NCI-H2029 treated with DMSO at 0.1 percent for 48 hours (cell line): ENCODE data around the gene DNAJC5G.
A peak's percentile ranks its signal among the peaks of the same experiment; 100 is the strongest.
"Not testable (repeated sequence)": the region's sequence is repeated elsewhere in the genome, so short reads cannot be mapped to it uniquely, and the experiment has no call there.

Experiments
- DNase-seq: peaks from one replicate; lab custom pipeline; 2025; lab: John Stamatoyannopoulos, UW

DNAJC5G gene

DNA sequence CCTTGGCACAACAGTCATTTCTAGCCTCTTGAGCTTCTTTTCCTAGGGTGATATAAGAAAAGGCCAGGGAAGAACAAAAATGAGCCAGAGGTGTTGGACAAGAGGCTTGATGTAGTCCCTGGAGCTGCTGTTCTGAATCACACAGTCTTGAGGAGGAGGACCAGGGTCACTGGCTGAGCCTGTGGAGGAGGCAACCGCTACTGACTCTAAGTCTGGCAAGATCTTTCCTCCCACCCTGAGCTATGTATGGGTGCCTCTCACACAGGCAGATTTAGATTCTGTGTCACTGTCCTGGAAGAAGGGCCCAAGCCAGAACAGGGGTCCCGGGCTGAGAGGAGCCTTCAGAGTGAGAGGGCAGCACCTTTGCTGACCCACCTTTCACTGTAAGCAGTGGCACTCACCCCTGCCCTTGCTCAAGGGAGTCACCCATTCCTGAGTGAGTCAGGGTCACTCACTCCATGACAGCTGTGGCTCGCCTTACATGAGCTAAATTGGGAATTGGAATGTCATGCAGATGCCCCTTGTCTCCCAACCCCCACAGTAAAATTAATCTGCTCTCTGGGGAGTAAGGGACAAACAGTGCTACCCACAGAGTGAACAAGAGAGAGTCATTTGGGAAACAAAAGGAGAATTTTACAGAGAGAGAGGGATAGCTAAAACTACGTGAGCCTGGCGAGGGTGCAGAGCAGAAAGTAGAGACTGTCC is 6.8 kb downstream of the DNAJC5G start, which contains the start of gene TRIM54:
Gene TRIM54 (plus strand): TSS at position 575 of the 705 bp plus-strand sequence. CDS start 303 bp downstream, outside the sequence.
- DNase-seq = no peak

DNA sequence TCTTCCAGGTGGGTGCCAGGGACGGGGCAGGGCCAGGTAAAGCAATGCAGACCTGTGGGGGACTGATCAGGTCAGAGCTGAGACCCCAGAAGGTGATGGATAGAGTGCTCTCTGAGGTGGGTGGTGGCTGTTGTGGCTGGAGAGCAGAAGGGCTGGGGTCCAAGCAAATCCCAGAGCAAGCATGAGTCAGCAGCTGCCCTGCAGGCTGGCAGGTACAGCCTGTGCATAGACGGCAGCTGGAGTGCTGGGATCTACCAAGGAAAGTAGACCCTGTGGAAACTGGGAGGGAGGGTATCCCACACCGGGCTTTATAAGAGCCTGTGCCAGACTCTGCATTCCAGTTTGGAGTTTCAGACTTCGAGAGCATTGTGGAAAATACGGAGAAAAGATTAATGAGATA is 7.7 kb downstream of the DNAJC5G start:
- DNase-seq = no peak

DNA sequence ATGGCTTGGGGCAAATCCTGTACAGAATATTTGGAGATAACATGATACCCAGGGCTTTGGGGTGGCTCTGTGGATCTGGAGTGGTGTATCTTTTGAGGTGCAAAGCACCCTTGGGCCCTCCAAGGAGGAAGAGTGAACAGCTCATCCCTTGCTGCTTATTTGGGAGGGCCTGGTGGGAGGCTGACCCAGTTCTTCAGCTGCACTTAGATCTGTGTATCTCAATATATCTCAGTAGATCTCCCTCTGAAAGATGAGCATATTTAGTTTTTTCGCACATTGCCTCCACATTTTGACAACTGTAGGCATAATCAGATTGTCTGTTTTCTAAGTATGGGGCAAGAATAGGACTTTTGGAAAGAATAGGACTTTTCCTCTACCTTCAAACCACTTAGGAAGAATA is 9.8 kb downstream of the DNAJC5G start:
- DNase-seq = no peak

DNA sequence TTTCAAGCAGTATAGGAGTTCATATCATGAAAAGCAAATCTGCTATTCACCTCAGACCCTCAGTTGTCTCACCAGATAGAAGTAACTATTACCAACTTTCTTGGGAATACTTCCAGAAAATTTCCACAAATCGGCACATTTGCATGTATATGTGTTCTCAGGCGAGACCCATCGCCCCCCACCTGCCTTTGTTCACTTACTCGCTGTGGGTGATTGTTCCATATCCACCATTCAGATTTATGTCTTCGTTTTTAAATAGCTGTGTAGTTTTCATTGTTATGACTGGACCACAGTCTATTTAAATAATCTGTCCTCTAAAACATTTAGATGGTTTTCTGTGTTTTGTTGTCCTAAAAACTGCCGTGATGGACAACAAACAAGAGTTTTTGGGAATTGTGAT is 10.2 kb downstream of the DNAJC5G start:
- no peak for DNase-seq

DNA sequence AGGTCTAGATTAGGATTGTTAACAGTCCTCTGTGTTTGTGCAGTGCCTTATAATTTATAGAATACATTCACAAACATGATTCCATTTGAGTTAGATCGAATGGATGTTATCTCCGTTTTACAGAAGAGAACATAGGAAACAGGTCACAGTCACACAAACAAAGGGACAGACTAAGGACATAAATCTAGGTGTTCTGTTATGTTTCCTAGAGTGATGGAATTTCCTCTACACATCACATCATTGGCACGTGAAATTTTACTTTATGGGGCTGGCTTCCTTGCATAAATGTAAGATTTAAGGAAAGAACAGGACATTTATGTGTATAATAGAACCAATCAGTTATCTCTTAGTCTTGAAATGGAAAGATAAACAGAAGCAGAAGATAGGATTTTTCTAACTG is 13.4 kb downstream of the DNAJC5G start:
- no peak for DNase-seq

DNA sequence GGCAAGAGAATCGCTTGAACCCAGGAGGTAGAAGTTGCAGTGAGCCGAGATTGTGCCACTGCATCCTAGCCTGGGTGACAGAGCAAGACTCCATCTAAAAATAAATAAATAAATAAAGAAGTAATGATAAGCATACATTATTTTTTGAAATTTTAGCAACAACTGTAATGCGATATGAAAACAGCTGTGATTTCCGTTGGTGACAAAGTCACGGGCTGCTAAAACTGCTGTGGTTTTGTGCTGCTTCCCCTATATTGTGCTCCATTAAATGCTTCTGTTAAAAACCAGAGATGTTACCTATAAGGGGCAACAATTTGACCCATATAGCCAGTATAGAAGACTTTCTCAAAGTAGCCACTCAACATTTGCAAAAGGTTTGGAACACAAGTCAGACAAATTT is 15.3 kb downstream of the DNAJC5G start:
- DNase-seq = no peak

DNA sequence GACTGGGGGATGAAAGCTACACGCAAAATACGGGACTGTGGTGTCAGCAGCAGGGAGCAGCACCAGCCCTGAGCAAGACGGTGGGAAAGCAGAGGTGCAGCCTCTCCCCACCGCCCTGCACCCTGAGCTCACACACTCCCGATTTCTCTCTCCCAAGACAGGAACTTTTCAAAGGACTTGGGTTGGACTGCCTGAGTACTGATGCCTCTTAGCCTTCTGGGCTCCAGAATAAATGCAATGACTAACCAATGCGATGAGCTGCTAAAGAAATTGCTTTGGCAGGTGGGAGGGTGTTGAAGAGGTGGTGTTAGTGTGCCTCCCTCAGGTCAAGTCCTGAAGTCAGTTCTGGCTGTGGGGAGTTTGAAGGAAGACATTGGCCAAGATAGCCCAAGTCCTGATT is 16.6 kb downstream of the DNAJC5G start:
- DNase-seq = no peak

DNA sequence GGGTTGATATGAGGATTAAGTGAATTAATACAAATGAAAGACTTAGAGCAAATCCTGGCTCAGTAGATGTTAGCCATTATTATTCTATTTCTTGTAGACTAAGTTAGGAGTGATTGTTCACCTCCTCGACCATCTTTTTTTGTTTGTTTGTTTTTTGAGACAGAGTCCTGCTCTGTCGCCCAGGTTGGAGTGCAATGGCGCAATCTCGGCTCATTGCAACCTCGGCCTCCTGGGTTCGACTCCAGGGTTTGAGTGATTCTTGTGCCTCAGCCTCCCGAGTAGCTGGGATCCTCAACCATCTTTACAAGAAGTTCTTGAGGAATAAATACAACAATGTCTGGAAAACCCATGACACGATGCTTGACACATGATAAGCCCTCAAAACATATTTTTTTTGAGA is 19.7 kb downstream of the DNAJC5G start:
- no peak for DNase-seq

DNA sequence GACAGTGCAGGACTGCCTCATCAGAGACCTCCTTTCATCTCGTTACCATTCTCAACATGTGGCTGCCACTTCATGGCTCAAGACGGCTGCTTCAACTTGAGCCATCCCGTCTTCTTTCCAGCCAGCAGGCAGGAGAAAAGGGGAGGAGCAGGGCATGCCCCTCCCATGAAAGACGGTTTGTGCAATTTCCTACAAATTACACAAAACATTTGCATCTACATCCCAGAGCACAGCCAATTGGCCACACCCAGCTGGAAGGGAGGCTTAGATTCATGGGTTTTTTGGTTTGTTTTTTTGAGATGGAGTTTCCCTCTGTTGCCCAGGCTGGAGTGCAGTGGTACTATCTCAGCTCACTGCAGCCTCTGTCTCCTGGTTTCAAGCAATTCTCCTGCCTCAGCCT is 21.2 kb downstream of the DNAJC5G start:
- no peak for DNase-seq

DNA sequence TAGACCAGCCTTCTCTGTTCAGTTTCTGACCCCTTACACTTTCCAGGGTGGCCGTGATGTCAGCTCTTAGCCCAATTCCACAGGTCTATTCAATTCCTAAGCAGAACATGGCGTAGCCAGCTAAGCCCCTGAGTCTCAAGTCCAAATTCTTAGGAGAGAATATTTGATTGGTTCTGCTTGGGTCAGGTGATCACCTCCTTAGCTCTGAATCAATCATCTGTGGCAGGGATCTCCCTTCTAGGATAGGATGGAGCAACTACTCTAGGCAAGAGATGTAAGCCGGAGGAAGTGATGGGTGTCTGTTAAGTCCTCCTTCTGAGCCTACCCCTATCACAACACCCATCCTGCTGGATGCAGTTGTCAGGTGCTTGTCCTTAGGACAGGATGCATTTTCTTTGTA is 22.0 kb downstream of the DNAJC5G start:
- no peak for DNase-seq

DNA sequence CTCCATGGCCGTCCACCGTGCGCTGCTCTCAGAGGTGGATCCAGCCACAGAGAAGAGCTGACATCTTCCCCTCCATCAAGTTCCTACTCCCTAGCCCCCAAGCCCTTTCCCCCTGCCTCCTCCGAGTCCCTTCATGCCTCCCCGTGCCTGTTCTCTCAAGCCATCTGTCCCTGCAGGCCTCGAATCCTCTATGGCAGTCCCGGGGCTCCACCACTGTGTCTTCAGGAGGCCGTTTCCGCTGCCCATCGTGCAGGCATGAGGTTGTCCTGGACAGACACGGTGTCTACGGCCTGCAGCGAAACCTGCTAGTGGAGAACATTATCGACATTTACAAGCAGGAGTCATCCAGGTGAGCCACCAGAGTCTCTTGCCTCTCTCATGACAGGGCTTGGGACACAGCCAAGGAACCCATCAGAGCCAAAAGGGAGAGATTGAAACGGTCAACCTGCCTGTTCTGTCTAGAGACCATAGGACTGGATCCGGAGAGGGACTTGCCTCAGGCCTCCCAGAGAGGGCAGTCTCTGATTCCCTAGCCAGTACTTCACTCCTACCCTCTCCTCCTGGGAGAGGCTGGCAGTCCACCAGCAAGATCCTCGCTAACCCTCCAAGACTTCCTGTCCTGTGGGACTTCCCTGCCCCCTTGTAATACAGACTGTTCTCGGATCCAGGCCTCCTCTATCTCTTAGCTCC is 23.3 kb downstream of the DNAJC5G start:
- peak; percentile 29 for DNase-seq

DNA sequence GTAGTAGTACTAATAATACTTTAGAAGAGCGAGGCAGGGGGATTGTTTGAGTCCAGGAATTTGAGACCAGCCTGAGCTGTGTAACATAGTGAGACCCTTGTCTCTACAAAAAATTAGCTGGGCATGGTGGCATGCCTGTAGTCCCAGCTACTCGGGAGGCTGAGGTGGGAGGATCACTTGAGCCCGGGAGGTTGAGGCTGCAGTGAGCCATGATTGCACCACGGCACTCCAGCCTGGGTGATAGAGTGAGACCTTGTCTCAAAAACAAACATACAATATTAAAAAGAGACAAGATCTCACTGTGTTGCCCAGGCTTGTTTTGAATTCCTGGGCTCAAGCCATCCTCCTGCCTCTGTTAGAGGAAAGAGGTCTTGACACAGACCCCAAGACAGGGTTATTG is 25.4 kb downstream of the DNAJC5G start:
- not testable (repeated sequence) for DNase-seq

DNA sequence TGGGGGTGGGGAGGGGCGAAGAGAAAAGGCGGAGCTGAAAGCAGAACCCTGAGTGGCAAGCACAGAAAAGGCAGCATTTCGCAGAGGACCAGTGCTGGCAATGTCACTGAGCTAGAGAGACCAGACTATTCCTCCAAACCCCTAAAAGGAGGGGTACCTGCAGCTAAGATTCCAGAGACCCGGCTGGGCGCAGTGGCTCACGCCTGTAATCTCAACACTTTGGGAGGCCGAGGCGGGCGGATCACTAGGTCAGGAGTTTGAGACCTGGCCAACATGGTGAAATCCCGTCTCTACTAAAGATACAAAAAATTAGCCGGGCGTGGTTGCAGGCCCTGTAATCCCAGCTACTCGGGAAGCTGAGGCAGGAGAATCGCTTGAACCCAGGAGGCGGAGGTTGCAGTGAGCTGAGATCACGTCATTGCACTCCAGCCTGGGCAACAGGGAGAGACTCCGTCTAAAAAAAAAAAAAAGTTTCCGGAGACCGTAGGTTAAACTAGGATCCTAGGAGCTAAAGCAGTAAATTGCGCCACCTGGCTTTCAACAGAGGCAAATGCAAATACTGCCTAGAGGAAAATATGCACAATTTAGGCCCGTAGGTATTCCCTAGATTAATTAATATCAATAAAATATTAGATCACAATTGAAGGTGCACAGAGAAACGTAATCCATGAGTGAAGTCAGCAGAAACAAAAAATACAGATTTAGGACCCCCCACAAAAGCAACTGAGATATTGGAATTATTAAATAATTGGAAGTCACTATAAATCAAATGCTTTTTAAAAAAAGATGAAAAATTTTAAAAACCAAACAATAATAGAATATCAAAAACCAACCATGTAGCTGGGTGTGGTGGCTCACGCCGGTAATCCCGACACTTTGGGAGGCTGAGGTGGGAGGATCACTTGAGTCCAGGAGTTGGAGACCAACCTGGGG is 28.1 kb downstream of the DNAJC5G start:
- DNase-seq = peak; percentile 55

DNA sequence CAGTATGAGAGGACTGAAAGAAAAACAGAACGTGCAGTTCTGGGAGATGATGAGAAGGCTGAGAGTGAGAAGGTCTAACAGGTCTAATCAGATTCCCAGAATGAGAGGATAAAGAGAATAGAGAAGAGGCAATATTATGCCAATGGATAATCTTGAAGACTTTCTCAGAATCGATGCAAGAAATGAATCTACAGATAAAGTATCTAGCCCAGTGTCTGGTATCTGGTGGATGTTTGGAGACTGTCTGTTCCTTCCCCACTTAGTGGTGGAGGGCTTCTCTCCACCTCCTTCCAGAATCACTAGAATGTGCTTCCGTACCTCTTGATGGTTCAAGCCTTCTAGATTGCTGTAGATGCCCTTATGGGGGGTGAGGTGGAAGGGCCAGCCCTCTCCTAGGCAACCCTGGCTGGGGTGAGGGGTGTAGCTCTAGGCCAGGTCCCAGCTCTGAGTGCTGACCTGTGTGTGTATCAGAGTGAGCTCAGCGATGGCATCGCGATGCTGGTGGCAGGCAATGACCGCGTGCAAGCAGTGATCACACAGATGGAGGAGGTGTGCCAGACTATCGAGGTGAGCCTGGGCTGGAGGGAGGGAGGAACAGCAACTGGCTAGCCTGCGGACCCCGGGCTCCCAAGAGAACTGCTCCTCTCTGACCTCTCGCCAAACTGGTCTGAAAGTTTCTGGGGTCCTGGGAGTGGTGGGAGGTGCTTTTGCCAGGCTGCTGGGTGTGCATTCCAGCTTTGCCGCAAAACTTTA is 29.4 kb downstream of the DNAJC5G start:
- no peak for DNase-seq

DNA sequence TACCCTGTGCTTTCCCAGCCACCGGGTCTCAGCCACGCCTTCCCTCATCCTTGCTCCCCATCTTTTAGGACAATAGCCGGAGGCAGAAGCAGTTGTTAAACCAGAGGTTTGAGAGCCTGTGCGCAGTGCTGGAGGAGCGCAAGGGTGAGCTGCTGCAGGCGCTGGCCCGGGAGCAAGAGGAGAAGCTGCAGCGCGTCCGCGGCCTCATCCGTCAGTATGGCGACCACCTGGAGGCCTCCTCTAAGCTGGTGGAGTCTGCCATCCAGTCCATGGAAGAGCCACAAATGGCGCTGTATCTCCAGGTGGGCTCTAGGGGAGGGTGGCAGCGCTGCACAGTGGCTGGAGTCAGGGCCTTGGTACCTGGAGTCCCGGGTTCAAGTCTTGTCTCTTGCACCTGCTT is 30.3 kb downstream of the DNAJC5G start:
- no peak for DNase-seq

DNA sequence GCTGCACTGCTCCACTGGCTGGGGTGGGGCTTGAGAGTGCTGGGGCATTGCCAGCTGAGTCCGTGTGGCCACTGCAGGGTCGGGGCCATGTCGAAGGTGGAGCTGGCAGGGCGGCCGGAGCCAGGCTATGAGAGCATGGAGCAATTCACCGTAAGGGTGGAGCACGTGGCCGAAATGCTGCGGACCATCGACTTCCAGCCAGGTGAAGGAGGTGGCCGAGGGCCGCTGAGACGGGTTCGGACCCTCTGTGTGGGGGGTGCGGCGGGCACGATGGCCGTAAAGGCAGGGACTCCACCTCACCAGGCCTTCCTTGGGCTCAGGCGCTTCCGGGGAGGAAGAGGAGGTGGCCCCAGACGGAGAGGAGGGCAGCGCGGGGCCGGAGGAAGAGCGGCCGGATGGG is 30.9 kb downstream of the DNAJC5G start:
- DNase-seq = no peak

DNA sequence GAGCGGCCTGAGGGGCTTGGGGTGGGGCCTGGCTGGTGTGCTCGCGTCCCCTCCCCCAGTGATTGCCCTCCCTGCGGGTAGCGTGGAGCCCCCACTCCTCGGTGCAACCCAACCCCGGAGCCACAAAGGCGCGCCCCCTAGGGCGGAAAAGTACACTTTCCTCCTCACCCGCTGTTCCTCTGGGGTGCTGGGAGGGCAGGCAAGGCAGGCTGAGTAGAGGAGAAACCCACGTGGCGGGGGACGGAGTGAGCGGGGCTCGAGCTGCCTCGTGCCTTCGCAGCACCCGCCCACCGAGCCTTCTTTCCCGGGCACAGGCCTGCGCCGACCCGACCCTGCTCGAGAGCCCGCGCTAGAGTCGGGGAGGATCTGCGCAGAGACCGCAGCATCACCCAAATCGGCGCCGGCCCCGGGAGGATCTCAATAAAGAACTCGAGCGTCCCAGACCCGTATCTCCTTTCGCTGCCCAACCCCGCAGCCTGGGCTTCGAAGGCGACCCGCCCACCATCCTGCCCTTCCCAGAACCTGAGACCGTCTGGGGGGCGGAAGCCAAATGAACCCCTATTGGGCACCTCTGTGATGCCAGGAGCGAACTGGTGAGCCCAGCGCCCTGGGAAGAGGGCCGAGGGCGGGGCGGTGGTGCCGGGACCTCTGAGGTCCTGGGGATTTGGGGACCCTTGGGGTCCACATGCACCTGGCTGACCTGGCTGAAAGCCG is 31.5 kb downstream of the DNAJC5G start:
- no peak for DNase-seq

DNA sequence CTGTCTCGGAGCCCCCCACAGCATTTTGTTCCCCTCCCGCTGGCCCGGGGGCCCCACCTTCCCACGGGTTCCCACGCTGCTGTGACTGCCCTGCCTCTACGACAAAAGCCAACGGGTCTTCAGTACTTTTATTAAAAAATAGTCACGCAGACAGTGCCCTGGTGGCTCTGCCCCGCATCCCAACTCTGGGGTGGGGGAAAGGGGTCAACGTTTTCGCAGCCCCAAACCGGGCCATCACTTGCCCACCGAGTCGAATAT is 32.0 kb downstream of the DNAJC5G start:
- no peak for DNase-seq

DNA sequence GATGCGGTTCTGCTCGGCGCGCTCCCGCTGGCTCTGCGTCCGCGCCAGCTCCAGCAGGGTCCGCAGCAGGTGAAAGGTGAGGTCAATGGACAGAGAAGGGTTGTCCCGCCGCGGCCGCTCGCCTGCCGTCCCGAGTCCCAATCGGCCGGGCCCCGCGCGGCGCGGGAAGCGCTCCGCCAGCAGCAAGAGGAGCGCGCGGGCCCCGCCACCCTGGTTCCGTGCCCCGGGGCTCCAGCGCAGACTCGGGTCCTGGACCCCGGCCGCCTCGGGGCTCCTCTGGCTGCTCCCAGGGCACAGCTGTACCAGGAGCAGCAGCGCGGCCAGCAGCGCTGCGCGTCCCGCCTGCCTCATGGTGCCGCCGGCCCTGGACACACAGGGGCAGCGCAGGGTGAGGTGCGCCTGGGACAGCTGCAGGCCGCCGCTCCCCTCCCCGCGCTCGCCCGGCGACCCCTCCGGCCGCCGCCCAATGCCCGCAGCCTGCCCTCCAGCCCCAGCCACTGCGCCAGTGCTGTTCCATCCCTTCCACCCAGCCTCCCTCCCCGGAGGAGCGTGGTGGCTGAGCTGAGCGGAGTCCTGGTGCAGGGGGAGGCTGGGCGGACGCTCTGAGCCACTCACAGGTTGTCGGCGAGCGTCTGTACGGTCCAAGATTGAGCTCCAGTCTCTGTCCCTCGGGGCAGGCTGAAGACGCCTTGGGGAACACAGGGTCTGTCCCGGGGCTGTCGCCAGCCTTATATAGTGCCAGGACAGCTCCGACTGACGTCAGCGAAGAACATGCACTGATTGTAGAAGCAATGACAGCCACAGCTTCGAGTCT is 32.5 kb downstream of the DNAJC5G start:
- no peak for DNase-seq

DNA sequence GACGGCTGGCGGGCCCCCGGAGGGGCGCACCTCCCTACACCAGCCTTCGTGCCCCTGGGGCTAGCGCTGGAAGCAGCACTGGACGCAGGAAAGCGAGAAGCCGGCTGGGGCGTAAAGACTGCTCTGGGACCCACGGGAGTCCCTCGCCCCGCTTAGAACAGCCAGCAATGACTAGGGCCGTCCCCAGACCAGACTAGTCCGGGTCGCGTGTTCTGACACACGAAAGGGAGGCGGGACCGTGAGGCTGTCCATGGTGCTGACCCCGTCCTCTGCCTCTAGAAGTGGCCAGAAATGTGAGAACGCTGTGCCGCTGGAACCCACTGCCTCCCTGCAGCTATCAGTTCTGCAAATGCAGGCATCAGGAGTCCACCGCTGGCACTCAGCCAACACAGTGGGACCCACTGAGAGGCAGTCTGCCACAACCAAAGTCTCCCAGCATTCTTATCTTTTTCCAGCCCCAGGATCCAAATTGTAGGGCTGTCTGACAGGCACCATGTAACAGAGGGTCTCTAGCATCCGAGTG is 33.2 kb downstream of the DNAJC5G start, which contains the start of gene UCN:
Gene UCN (minus strand): TSS at position 87 of the 523 bp plus-strand sequence. CDS start 550 bp downstream, outside the sequence.
- no peak for DNase-seq
